Vagina (tissue), 2 donors: ENCODE results near the gene SACM1L. TPM values are rescaled to one million over a fixed set of nuclear protein-coding genes. Genes with fewer than 3 reads are reported as not detected.
A peak's percentile ranks its signal among the peaks of the same experiment; 100 is the strongest.

Experiments
- DNase-seq, 2 donors: peaks; one replicate each; pipeline ENCODE4 v3.0.0-alpha.2; 2017; ENCODE audit errors: extremely low spot score in 2 of 2
- H3K27ac ChIP-seq: fragments of 200-600 bp; sonication (generic); one replicate; pipeline ENCODE4 v1.5.1; 2019
- H3K27me3 ChIP-seq: fragments of 200-600 bp; sonication (generic); one replicate; pipeline ENCODE4 v1.5.1; 2019
- H3K36me3 ChIP-seq, 2 donors: fragments of 200-600 bp; sonication (generic); one replicate each; pipeline ENCODE4 v1.5.1; 2017 to 2019
- H3K4me1 ChIP-seq: fragments of 200-600 bp; sonication (generic); one replicate; pipeline ENCODE4 v1.5.1; 2019
- H3K4me3 ChIP-seq, 2 donors: fragments of 200-600 bp; sonication (generic); 1 replicate in 1 of 2; 2 replicates in 1 of 2; pipeline ENCODE4 v1.5.1; 2016 to 2019
- H3K9me3 ChIP-seq: fragments of 200-600 bp; sonication (generic); one replicate; pipeline ENCODE4 v1.5.1; 2019
- POLR2A ChIP-seq, 2 donors: fragments of 450-650 bp; IDR thresholded peaks; one replicate each; pipeline ENCODE4 v1.6.1; 2017; ENCODE audit warnings: antibody characterized with exemption in 2 of 2, mild to moderate bottlenecking in 2 of 2, moderate library complexity in 2 of 2
- POLR2AphosphoS5 ChIP-seq, 2 donors: sonication (generic); formaldehyde crosslinking; IDR thresholded peaks; one replicate each; pipeline ENCODE4 v1.9.0; 2017; ENCODE audit warnings: antibody characterized with exemption in 2 of 2, mild to moderate bottlenecking in 2 of 2, low read depth in 1 of 2; ENCODE audit not compliant: insufficient read depth in 1 of 2
- intact Hi-C: fragments of 100-400 bp; cut with DNase I; formaldehyde crosslinking; loops from one replicate; pipeline ENCODE4 v1.15.1; 2023
- total RNA-seq: library from RNA; depleted of rRNA; stranded (reverse); fragments of >200 nt; gene quantifications from one replicate; pipeline ENCODE4 v1.2.3, GENCODE V29; 2016
- TF ChIP-seq, protein P1 (sequence below), 3 experiments: fragments of 450-650 bp in 2 of 3; fragments of 200-600 bp in 1 of 3; sonication (generic) in 1 of 3; IDR thresholded peaks; one replicate each; pipeline ENCODE4 v1.5.1; 2017 to 2019; ENCODE audit warnings: antibody characterized with exemption in 3 of 3, mild to moderate bottlenecking in 2 of 3, moderate library complexity in 2 of 3

Gene SACM1L
- total RNA-seq, 1 donor from 2014 or later, result 32.7 TPM

DNA sequence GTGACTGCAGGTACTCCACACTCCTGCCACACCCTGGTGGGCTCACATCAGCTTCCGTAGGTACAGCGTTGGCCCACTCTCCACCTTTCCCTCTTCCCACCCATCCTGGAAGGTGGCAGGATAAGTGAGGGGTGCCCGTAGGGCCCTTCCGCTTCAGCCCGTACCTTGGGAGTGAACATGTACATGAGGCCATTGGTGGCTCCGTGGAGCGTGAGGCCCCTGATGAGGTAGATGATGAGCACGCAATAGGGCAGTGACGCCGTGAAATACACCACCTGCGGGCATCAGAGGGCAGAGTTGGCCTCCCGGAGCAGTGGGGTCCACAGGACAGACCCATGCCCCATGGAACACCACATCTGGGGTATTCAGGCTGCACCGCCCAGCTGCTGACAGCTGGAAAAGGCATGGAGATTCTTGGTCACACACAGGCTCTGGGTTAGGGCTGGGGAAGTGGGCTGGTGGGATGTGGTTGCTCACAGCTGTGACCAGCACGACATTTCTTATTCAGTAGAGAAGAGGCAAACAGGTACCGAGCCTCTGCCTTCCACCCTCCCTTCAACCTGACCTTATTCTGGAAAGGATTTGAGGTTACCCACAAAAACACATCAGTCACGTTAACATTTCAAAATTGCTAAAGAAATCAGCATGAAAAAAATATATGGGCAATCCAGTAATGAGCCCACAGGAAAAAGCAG is 83.3 kb downstream of the SACM1L start:
- intact Hi-C loops, result no loop called here
- TF ChIP-seq POLR2AphosphoS5 (IDR thresholded peaks at IDR 0.05; ENCODE audit: insufficient read depth in 1 of 2, low read depth in 1 of 2), result no peak
- TF ChIP-seq, protein P1, sequence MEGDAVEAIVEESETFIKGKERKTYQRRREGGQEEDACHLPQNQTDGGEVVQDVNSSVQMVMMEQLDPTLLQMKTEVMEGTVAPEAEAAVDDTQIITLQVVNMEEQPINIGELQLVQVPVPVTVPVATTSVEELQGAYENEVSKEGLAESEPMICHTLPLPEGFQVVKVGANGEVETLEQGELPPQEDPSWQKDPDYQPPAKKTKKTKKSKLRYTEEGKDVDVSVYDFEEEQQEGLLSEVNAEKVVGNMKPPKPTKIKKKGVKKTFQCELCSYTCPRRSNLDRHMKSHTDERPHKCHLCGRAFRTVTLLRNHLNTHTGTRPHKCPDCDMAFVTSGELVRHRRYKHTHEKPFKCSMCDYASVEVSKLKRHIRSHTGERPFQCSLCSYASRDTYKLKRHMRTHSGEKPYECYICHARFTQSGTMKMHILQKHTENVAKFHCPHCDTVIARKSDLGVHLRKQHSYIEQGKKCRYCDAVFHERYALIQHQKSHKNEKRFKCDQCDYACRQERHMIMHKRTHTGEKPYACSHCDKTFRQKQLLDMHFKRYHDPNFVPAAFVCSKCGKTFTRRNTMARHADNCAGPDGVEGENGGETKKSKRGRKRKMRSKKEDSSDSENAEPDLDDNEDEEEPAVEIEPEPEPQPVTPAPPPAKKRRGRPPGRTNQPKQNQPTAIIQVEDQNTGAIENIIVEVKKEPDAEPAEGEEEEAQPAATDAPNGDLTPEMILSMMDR (IDR thresholded peaks at IDR 0.05), result no peak
- TF ChIP-seq POLR2A (IDR thresholded peaks at IDR 0.05), result no peak
- no peaks in the 10 kb centered on the region for H3K9me3 ChIP-seq
- no peak overlapping the region for H3K4me3 ChIP-seq
- no peaks in the 10 kb centered on the region for H3K36me3 ChIP-seq
- no peak overlapping the region for H3K27ac ChIP-seq
- no peaks in the 10 kb centered on the region for H3K27me3 ChIP-seq
- H3K4me1 ChIP-seq, result no peaks in the 10 kb centered on the region
- peak in 1 of 2 donors; percentile 92 for DNase-seq

DNA sequence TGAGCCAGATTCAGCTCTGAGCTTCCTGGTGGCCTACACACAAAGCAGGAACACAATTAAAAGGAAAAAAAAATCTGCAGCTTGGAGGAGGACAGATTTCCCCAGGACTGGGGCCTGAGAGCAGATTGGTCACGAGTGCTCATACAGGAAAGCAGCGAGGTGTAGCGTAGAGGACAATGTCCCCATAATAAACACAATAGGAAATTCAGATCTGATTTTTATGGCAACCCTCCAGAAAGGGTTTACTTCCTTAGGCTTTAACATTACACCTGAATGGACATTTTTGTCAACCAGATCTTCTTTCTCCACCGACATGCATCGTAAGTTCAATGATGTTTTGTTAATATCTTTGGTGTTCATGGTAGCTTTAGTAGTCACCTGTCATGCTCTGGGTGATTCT is 83.9 kb downstream of the SACM1L start:
- DNase-seq, result no peak
- intact Hi-C loops, result no loop called here
- H3K27me3 ChIP-seq, result no peaks in the 10 kb centered on the region

DNA sequence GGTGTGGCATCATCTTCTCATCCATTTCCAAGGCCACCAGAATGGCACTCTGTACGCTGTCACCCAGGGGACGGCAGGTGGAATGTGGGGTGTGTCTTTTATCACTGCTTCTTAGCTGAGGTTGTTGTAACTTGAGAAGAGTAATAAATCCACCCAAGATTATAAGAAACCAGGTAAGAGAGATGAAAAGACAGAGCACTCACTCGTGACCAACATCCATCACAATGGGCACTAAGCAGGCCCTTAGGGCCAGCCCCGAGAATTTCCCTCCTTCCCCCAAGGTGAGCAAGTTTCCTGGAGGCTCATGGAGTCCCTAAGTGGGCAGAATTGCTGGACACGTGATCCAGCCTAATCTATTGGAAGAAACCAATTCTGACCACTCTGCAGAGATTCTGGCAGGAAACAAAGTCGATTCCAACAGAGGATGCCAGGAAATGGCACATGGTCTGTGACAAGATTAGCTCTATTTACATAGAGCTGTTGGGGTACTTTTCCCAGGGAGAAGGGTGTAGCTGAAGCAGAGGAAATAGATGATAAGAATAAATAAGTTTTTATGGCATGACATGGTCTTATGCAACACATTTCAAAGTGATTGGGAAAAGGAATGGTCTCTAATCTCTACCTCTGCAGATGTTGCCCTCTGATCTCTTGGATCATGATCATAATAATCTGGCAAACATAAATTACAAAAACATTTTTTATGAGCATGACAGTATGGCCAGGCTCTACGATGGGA is 84.7 kb downstream of the SACM1L start:
- DNase-seq, result peak in 1 of 2 donors; percentile 28
- no peaks in the 10 kb centered on the region for H3K9me3 ChIP-seq
- intact Hi-C loops, result no loop called here

More for the DNA sequence above, 83.9 kb downstream of the SACM1L start:
- no peak overlapping the region for H3K4me3 ChIP-seq
- no peaks in the 10 kb centered on the region for H3K4me1 ChIP-seq
- no peaks in the 10 kb centered on the region for H3K36me3 ChIP-seq
- H3K9me3 ChIP-seq, result no peaks in the 10 kb centered on the region
- H3K27ac ChIP-seq, result no peak overlapping the region
- TF ChIP-seq POLR2AphosphoS5 (IDR thresholded peaks at IDR 0.05; ENCODE audit: insufficient read depth in 1 of 2, low read depth in 1 of 2) (no peak), POLR2A (IDR thresholded peaks at IDR 0.05) (no peak)
- TF ChIP-seq, protein P1 (IDR thresholded peaks at IDR 0.05), result no peak

DNA sequence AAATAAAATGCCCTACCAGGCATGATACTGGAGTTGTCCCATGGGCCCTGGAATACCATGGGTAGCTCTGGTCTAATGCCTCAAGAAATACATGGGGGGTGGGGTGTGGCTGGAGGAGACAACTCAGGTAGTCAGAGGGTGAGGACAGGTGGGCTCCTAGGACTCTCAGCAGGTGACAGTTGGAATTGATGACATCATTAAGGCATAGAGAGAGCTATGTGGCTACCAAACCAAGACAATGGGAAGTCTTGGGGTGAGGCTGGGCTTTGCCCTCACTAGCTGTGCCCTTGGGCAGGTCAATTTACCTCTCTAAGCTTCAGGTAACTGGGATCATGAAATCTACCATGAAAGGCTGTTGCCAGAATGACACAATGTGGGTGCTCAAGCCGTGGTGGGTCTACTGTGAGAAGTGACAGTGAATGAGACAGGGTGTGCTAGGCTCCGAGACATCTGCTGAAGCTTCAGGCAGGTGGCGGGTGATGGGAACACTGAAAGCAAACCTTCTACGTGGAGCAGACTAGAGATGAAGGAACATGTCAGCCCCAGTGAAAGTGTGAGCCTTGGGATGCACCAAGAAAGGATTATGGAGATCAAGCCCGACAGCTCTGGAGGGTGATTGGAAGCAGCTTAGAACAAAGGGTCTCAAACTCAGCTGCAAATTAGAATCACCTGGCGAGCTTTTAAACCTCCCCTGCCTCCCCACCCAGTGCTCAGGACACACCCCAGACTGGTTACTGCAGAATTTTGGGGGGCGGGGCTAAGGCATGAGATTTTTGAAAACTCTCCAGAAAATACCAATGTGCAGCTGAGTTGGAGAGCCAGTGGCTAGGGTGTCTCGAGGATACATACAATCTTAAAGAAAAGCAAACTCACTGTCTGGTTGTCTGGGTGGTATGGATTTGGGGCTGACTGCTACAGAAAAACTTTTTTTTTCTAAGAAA is 85.7 kb downstream of the SACM1L start:
- Histone ChIP-seq H3K4me1 (no peaks in the 10 kb centered on the region), H3K4me3 (no peak overlapping the region), H3K27ac (no peak overlapping the region), H3K36me3 (no peaks in the 10 kb centered on the region), H3K9me3 (no peaks in the 10 kb centered on the region), H3K27me3 (no peaks in the 10 kb centered on the region)
- peak in 1 of 2 donors; percentile 52 for DNase-seq
- TF ChIP-seq, protein P1 (IDR thresholded peaks at IDR 0.05), result no peak
- TF ChIP-seq POLR2AphosphoS5 (IDR thresholded peaks at IDR 0.05; ENCODE audit: insufficient read depth in 1 of 2, low read depth in 1 of 2), result no peak
- no peak for TF ChIP-seq POLR2A (IDR thresholded peaks at IDR 0.05)
- intact Hi-C loops, result no loop called here

More for the DNA sequence above, 84.7 kb downstream of the SACM1L start:
- TF ChIP-seq POLR2AphosphoS5 (IDR thresholded peaks at IDR 0.05; ENCODE audit: insufficient read depth in 1 of 2, low read depth in 1 of 2) (no peak), POLR2A (IDR thresholded peaks at IDR 0.05) (no peak)
- TF ChIP-seq, protein P1 (IDR thresholded peaks at IDR 0.05), result no peak
- Histone ChIP-seq H3K4me3 (no peak overlapping the region), H3K27me3 (no peaks in the 10 kb centered on the region), H3K27ac (no peak overlapping the region), H3K4me1 (no peaks in the 10 kb centered on the region), H3K36me3 (no peaks in the 10 kb centered on the region)
